Upper lobe of left lung (tissue), 4 donors: ENCODE measurements around the gene TBXA2R.

Source experiments
- EP300 ChIP-seq, 4 donors: sonication (generic); formaldehyde crosslinking; IDR thresholded peaks; one replicate each; pipeline ENCODE4 v1.5.1; 2017; ENCODE audit warnings: antibody characterized with exemption in 4 of 4, control low read depth in 2 of 4
- POLR2A ChIP-seq, 4 donors: fragments of 450-650 bp; IDR thresholded peaks; one replicate each; pipeline ENCODE4 v1.5.1; 2016 to 2017; ENCODE audit warnings: antibody characterized with exemption in 4 of 4, mild to moderate bottlenecking in 2 of 4
- POLR2AphosphoS5 ChIP-seq, 2 donors: sonication (generic); formaldehyde crosslinking; IDR thresholded peaks; one replicate each; pipeline ENCODE4 v1.5.1; 2017; ENCODE audit warnings: antibody characterized with exemption in 2 of 2
- TF ChIP-seq, protein P1 (sequence below), 6 experiments: fragments of 450-650 bp in 4 of 6; fragments of 200-600 bp in 2 of 6; sonication (generic) in 2 of 6; IDR thresholded peaks; one replicate each; pipeline ENCODE4 v1.5.1; 2016 to 2019; ENCODE audit warnings: antibody characterized with exemption in 6 of 6

DNA sequence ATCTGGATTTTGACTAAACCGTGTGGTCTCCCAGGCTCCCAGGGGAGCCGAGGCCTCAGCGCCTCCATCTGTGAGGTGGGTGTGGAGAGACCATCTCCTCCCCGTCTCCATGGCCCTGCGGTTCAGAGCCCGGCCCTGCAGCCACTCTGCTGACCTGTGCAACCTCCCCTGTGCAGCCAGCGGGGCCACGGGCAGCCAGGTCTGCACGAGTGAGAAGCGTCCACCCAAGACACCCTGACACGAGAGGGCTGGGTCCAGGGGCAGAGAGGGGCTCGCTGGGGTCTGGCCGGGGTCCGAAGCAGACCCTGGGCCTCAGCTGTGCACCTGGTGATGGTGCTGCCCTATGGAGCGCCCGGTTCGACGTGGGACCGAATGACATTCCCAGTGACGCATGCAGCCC lies 30.3 kb upstream of the TBXA2R start:
- TF ChIP-seq, protein P1, sequence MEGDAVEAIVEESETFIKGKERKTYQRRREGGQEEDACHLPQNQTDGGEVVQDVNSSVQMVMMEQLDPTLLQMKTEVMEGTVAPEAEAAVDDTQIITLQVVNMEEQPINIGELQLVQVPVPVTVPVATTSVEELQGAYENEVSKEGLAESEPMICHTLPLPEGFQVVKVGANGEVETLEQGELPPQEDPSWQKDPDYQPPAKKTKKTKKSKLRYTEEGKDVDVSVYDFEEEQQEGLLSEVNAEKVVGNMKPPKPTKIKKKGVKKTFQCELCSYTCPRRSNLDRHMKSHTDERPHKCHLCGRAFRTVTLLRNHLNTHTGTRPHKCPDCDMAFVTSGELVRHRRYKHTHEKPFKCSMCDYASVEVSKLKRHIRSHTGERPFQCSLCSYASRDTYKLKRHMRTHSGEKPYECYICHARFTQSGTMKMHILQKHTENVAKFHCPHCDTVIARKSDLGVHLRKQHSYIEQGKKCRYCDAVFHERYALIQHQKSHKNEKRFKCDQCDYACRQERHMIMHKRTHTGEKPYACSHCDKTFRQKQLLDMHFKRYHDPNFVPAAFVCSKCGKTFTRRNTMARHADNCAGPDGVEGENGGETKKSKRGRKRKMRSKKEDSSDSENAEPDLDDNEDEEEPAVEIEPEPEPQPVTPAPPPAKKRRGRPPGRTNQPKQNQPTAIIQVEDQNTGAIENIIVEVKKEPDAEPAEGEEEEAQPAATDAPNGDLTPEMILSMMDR (IDR thresholded peaks at IDR 0.05) = no peak
- TF ChIP-seq EP300 (IDR thresholded peaks at IDR 0.05) (no peak), POLR2AphosphoS5 (IDR thresholded peaks at IDR 0.05) (no peak), POLR2A (IDR thresholded peaks at IDR 0.05) (no peak)
